B cell (primary cell): ENCODE measurements around the gene SENP8.

Experiments used
- CTCF ChIP-seq: fragments of 200-600 bp; IDR thresholded peaks from one replicate; pipeline ENCODE4 v1.8.0; 2022; ENCODE audit warnings: antibody characterized with exemption, mild to moderate bottlenecking
- EZH2 ChIP-seq: IDR thresholded peaks from 2 replicates; pipeline ENCODE4 v1.6.1; 2012; ENCODE audit warnings: borderline replicate concordance, low read depth, mild to moderate bottlenecking, moderate library complexity, low read length; ENCODE audit not compliant: insufficient read depth, poor library complexity, severe bottlenecking

- TF ChIP-seq CTCF (no peak), EZH2 (no peak)
These were observed 45.5 kb downstream of the SENP8 start for GRCh38 chr15:72163719-72164118.
